ENCODE measurements around the gene PEX3.

PEX3 gene

DNA sequence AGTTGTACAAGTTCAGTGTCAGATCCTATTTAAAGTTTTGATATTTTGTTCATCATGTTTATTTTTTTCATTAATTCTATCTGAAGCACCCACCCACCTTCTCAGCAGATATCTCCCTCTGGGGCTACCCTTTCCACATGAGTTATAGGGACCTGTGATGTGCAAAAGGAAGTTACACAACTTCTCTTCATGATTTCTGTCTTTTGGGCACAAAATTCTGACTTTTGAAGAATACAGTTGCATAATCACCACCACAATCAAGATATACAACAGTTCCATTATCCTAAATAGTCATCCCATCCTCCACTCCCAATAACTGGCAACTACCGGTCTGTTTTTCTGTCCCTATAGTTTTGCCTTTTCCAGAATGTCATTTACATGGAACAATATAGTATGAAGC, 74.8 kb downstream of the PEX3 start:
- TF ChIP-seq TAF1 (IDR thresholded peaks at IDR 0.05; ENCODE audit: borderline replicate concordance, insufficient read depth, low read length): no peak
- no peak for TF ChIP-seq SIN3A (IDR thresholded peaks at IDR 0.05; ENCODE audit: borderline replicate concordance, insufficient read depth, low read length)
- TF ChIP-seq, protein P1, sequence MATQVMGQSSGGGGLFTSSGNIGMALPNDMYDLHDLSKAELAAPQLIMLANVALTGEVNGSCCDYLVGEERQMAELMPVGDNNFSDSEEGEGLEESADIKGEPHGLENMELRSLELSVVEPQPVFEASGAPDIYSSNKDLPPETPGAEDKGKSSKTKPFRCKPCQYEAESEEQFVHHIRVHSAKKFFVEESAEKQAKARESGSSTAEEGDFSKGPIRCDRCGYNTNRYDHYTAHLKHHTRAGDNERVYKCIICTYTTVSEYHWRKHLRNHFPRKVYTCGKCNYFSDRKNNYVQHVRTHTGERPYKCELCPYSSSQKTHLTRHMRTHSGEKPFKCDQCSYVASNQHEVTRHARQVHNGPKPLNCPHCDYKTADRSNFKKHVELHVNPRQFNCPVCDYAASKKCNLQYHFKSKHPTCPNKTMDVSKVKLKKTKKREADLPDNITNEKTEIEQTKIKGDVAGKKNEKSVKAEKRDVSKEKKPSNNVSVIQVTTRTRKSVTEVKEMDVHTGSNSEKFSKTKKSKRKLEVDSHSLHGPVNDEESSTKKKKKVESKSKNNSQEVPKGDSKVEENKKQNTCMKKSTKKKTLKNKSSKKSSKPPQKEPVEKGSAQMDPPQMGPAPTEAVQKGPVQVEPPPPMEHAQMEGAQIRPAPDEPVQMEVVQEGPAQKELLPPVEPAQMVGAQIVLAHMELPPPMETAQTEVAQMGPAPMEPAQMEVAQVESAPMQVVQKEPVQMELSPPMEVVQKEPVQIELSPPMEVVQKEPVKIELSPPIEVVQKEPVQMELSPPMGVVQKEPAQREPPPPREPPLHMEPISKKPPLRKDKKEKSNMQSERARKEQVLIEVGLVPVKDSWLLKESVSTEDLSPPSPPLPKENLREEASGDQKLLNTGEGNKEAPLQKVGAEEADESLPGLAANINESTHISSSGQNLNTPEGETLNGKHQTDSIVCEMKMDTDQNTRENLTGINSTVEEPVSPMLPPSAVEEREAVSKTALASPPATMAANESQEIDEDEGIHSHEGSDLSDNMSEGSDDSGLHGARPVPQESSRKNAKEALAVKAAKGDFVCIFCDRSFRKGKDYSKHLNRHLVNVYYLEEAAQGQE (IDR thresholded peaks at IDR 0.05; ENCODE audit: insufficient read depth in 1 of 2, low read depth in 2 of 2, low read length in 2 of 2): no peak
- no peak for TF ChIP-seq FOXP2 (optimal IDR thresholded peaks at IDR 0.05; ENCODE audit: borderline replicate concordance, extremely low read depth, extremely low read length, insufficient read depth)
- no peak for TF ChIP-seq POLR2AphosphoS5 (IDR thresholded peaks at IDR 0.05; ENCODE audit: low read depth, low read length)

DNA sequence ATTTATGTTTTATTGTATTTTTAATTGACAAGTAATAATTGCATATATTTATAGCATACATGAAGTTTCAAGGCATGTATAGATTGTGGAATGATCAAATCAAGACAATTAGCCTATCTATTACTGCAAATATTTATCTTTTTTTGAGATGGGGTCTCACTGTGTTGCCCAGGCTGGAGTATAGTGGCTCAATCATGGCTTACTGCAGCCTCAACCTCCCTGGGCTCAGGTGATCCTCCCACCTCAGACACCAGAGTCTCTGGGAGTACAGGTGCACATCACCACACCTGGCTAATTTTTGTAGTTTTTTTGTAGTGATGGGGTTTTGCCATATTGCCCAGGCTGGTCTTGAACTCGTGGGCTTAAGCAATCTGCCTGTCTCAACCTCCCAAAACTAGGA, 77.1 kb downstream of the PEX3 start:
- TF ChIP-seq SIN3A (IDR thresholded peaks at IDR 0.05; ENCODE audit: borderline replicate concordance, insufficient read depth, low read length) (no peak), FOXP2 (optimal IDR thresholded peaks at IDR 0.05; ENCODE audit: borderline replicate concordance, extremely low read depth, extremely low read length, insufficient read depth) (no peak), TAF1 (IDR thresholded peaks at IDR 0.05; ENCODE audit: borderline replicate concordance, insufficient read depth, low read length) (no peak)
- TF ChIP-seq, protein P1 (IDR thresholded peaks at IDR 0.05; ENCODE audit: insufficient read depth in 1 of 2, low read depth in 2 of 2, low read length in 2 of 2): no peak

DNA sequence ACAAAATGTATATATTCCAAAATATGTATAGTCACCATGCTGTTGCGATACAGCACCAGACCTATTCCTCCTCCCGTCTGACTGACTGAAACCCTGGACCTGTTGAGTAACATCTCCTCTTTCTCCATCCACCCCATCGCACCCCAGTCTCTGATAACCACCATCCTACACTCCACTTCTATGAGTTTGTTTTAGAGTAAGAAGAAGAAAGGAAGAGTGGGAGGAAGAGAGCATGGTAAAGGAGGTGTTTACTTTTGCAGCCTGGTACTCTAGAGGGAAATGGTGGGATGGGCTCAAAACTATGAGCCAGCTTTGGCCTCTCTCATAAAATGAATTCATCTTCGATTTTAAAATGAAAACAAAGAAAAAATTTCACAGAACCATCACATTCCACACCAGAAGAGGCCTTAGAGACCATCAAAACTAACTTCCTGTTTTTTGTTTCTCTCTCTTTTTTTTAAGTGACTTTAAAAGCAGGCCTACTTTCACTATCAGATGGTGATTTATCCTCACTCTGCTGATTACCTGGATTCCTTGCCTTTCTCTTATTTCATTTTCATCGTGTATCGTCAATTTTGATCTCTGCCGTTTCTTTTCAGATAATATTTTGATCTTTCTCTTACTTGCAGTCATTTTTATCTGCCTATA, 77.7 kb downstream of the PEX3 start:
- TF ChIP-seq SIN3A (IDR thresholded peaks at IDR 0.05; ENCODE audit: borderline replicate concordance, insufficient read depth, low read length) (no peak), FOXP2 (optimal IDR thresholded peaks at IDR 0.05; ENCODE audit: borderline replicate concordance, extremely low read depth, extremely low read length, insufficient read depth) (no peak), TAF1 (IDR thresholded peaks at IDR 0.05; ENCODE audit: borderline replicate concordance, insufficient read depth, low read length) (no peak), POLR2AphosphoS5 (IDR thresholded peaks at IDR 0.05; ENCODE audit: low read depth, low read length) (no peak)
- TF ChIP-seq, protein P1 (IDR thresholded peaks at IDR 0.05; ENCODE audit: insufficient read depth in 1 of 2, low read depth in 2 of 2, low read length in 2 of 2): no peak

DNA sequence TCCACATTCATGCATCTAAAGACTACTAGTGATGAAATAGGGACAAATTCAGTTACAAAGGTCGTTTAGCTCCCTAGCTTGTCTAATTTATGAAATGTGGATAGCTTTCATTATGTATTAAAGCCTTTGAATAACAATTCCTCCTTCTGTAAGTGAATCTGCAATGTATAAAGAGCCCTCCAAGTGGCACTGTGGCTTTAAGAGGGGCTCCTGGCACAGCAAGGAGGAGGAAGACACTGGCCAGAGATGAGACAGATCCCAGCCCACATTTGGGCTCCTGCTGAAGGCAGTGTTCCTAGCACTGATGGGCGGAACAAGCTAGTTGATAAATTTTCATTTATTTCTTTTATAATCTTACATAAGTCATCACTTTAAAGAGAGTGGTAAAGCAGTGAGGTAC, 78.5 kb downstream of the PEX3 start:
- TF ChIP-seq, protein P1 (IDR thresholded peaks at IDR 0.05; ENCODE audit: insufficient read depth in 1 of 2, low read depth in 2 of 2, low read length in 2 of 2): no peak
- TF ChIP-seq FOXP2 (optimal IDR thresholded peaks at IDR 0.05; ENCODE audit: borderline replicate concordance, extremely low read depth, extremely low read length, insufficient read depth): no peak
- TF ChIP-seq SIN3A (IDR thresholded peaks at IDR 0.05; ENCODE audit: borderline replicate concordance, insufficient read depth, low read length): no peak
- no peak for TF ChIP-seq POLR2AphosphoS5 (IDR thresholded peaks at IDR 0.05; ENCODE audit: low read depth, low read length)
- no peak for TF ChIP-seq TAF1 (IDR thresholded peaks at IDR 0.05; ENCODE audit: borderline replicate concordance, insufficient read depth, low read length)
